EL (cell line): ENCODE measurements around the gene P4HB.
"Not testable (repeated sequence)": the region's sequence is repeated elsewhere in the genome, so short reads cannot be mapped to it uniquely, and the experiment has no call there.

Experiments
- DNase-seq: peaks from one replicate; pipeline ENCODE4 v3.0.0-alpha.2; 2016

Gene P4HB

GRCh38 chr17:81844887-81845286 lies 15.4 kb downstream of the P4HB start:
- no peak for DNase-seq

GRCh38 chr17:81844327-81844851 lies 15.9 kb downstream of the P4HB start:
- DNase-seq, result no peak

DNA sequence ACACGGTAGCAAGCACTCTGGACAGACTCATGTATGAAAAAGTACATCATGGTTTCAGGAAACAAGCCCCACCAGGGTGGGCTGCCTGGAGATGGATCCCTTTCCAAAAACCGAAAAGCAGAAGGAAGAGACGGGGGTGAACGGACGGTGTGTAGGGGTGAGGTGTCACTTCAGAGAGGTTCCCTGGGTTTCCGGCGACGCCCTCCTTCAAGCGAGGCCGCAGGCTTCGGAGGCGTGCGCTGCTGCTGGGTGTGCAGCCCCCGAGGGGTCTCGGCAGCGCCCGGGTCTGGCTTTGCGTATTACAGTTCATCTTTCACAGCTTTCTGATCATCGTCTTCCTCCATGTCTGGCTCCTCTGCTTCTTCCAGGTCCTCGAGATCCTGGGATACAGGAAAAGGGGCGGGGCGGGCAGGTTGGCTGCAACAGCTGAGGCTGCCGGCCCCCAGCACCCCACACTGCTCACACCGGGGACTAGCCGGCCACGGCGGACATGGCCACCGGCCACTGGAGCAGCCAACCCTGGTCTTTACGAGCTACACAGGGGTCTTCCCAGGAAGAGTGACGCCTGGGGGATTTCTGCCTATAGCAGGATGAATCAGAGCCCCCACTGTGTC lies 16.5 kb downstream of the P4HB start:
- no peak for DNase-seq

- peak; percentile 43 for DNase-seq
Measured at GRCh38 chr17:81842725-81843504, 17.4 kb downstream of the P4HB start.

DNA sequence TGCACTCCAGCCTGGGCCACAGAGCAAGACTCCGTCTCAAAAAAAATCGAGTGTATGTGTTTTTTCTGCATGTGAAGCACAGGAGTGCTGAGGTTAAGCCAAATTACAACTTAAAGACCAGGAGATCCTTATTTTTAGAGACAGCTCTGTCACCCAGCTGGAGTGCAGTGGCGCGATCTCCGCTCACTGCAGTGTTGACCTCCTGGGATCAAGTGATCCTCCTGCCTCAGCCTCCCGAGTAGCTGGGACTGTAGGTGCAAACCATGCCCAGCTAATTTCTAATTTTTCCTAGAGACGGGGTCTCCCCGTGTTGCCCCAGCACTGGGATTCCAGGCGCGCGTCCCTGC lies 18.0 kb downstream of the P4HB start:
- DNase-seq, result no peak

DNA sequence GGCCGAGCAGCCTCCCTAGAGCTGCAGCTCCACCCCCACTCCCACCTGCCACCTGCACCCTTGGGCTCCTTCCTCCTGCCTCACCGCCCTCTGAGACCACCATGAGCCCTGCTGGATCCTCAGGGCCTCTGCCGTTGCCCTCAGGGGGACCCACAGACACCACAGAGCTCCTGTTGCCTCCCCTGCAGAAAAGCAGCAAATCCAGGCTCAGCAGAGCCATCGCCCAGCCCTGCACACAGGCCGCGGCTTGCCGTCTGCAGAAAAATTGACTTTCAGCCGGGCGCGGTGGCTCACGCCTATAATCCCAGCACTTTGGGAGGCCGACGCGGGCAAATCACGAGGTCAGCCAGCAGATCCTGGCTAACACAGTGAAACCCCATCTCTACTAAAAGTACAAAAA lies 18.5 kb downstream of the P4HB start:
- no peak for DNase-seq

GRCh38 chr17:81840826-81841778 lies 19.2 kb downstream of the P4HB start:
- DNase-seq, result no peak

- not testable (repeated sequence) for DNase-seq
Measured at GRCh38 chr17:81840059-81840458, 20.3 kb downstream of the P4HB start.

DNA sequence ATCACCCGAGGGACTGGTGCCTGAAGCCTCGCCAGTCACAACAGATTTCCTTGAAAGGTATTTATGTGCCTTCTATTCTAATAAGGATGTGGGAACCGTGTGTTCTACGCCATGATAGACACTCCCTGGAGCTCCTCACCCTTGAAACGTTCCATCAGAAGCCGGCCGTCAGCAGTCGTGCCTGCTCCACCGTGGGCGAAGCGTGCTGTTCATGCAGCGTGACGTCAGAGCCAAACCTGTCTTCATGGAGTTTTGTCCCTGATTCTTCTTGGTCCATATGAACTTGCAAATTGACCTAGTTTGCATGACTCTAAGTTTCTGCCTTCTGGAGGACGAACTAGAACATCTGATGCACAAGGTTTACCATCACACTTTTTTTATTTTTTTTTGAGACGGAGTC lies 21.0 kb downstream of the P4HB start:
- DNase-seq, result no peak

GRCh38 chr17:81838753-81839255 lies 21.5 kb downstream of the P4HB start:
- DNase-seq, result no peak

GRCh38 chr17:81837641-81838040 lies 22.7 kb downstream of the P4HB start:
- peak; percentile 48 for DNase-seq

DNA sequence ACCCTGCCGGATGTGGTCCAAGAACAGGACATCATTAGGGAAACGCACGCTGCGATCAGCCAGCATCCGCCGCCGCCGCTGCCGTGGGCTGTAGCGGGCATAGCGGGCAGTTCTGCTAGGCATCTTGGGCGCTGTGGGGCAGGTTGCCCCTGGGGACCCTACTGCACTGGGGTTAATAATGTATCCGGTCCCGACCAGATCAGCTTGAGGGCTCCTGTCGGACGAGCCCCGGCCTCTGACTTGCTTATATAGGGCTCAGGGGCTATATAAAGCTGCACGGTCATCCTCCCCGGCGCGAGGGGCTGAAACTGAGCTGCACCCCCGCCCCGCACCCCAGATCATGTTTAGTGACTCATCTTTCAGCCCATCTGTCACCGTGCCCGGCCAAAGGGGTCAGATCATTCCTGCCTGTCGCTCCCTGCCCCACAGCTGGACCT lies 25.5 kb downstream of the P4HB start, which contains the start of gene PPP1R27:
PPP1R27 (minus strand) TSS at position 220 of the 437 bp plus-strand sequence; CDS start at position 123, 97 bp downstream.
- DNase-seq, result no peak

DNA sequence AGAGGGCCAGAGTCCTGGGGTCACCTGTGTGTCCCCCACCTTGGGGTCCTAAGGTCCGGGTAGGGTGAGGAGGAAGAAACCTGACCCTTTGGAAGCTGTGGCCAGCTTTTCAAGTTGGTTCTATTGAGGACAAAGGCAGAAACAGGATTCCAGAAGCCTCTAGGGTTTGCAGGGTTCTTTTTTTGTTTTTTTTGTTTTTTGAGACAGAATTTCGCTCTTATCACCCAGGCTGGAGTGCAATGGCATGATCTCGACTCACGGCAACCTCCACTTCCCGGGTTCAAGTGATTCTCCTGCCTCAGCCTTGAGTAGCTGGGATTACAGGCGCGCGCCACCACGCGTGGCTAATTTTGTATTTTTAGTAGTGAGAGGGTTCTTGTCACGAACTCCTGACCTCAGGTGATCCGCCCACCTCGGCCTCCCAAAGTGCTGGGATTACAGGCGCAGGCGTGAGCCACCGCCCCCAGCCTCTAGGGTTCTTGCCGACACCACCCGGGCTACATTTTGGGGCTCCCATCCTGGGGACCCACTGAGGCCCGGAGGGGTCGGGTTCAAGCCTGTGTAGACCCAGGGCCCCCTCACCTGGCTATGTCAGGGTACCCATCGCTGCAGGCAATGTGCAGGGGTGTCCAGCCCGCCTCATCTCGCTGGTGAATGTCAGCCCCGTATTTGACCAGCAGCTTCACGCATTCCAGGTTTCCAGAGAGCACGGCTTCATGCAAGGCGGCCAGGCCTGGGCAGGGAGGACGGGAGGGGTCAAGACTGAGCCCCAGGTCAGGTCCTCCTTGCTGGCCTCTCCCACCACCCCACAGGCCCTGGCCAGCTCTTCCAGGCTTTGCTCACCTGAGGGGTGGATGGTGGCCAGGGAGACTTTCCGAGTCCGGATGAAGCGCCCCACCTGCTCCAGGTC lies 26.2 kb downstream of the P4HB start:
- no peak for DNase-seq

GRCh38 chr17:81833160-81833920 lies 27.0 kb downstream of the P4HB start, which contains the start of gene MCRIP1:
Gene MCRIP1 (minus strand): TSS chr17:81833291. CDS start chr17:81824506, 8,785 bp downstream.
- peak; percentile 95 for DNase-seq

DNA sequence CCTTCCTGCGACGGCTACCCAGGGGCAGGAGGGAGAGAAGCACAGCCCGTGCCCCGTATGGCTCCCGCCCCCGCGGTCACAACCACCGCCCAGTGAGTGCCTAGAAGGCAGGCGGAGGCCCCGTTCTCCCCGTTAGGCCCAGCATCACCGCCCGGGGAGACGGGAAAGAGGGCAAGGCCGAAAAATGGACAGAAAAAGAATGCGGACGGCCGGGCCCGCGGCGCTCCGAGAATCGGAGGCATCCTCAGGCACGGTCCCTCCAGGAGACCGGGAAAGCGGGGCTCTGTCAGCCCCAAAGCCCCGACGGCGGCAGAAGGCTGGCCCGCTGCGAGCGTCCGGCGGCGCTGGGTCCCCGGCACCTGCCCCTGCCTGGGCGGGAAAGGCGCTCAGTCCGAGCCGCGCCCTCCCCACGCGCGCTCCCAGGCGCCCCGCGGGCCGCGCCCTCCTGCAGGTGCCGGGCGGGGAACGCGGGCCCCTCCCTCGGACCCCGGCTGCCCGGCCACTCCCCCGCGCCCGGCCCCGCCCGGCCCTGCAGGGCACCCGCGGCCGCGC lies 27.7 kb downstream of the P4HB start:
- DNase-seq, result no peak

GRCh38 chr17:81831957-81832607 lies 28.3 kb downstream of the P4HB start:
- DNase-seq, result peak; percentile 67

GRCh38 chr17:81831563-81831956 lies 28.8 kb downstream of the P4HB start:
- no peak for DNase-seq

GRCh38 chr17:81829858-81830257 lies 30.5 kb downstream of the P4HB start:
- no peak for DNase-seq

GRCh38 chr17:81828656-81829055 lies 31.7 kb downstream of the P4HB start:
- no peak for DNase-seq
